HPDE6-E6E7 (cell line): ENCODE data around the gene SPRR2E.
"Not testable (repeated sequence)": the region's sequence is repeated elsewhere in the genome, so short reads cannot be mapped to it uniquely, and the experiment has no call there.

Experiments used
- DNase-seq: peaks from one replicate; pipeline ENCODE4 v3.0.0; 2011; ENCODE audit warnings: missing footprints; ENCODE audit errors: extremely low spot score

Gene SPRR2E

GRCh38 chr1:153094426-153094825, at the start of gene SPRR2E:
Gene SPRR2E, minus strand, starts transcription at chr1:153094526. Its CDS starts 775 bp downstream, at chr1:153093751.
- DNase-seq: no peak

DNA sequence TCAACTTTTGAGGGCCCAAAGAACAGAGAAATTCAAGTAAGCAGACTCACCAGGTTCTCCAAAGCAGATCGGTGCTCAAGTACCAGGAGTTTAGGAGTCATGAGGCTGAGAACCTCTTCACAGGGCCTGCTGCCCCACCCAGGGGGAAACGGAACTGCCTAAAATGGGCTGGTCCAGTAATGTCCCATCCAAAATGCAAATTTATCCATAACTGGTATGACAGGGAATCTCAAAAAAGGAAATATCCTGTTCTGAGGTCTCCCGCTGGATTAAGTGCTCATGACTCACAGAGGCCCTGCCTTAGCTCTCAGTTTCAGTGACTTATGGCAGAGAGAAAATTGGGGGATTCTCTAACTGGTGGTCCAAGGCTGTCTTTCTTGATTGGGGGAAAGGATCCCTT, 47.1 kb upstream of the SPRR2E start:
- no peak for DNase-seq

DNA sequence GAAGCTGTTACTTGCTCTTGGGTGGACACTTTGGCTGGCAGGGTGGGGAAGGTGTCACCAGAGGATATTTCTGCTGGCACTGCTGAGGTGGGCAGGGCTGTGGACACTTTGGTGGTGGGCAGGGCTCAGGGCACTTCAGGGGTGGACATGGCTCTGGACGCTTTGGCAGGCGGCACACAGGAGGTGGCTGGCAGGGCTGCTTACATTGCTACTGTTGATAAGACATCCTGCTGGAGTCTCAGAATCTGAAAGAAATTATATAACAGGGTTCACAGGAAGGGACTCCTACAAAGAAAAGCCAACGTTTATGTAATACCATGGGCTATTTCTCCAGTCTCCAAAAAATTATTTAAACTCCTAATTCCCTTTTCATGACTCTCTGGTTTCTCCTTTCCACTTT, 46.2 kb upstream of the SPRR2E start:
- no peak for DNase-seq

DNA sequence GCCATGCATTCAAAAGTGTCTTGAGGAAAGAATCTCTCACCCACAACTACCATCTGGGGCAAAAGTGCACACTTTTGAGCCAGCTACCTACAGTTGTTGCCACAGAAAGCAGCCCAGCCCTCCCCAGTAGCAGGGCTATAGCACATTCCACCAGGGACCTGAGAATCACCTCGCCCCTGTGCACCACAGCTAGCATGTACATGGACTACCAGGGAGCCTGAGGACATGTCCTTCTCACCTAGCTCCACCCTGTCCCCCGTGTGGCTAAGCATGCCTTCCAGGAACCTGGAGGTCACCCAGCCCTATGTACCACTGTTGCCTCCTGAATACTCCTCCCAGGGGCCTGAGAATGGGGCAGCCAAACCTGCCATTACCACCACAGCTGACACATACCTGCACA, 39.4 kb upstream of the SPRR2E start:
- DNase-seq: no peak

- DNase-seq: no peak
Measured at GRCh38 chr1:153133267-153133666, 38.9 kb upstream of the SPRR2E start.

- not testable (repeated sequence) for DNase-seq
Measured at GRCh38 chr1:153128688-153129087, 34.4 kb upstream of the SPRR2E start.

DNA sequence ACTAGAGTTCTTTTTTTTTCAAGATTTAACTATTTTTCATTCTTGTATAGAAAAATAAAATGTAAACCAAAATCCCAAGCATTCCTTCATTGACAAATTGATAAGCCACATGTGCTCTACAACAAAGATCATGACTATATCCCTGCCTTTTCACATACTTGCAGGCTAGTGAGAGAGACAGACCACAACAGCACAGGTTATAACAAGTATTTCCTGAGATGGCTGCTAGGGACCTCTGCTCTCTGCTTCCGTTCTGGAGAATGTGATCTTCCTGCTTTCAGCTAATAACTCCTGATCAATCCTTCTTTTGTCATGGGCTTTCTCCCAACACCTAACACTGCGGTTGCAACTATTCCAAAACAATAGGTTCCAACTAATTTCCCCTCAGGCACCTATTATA, 33.0 kb upstream of the SPRR2E start:
- DNase-seq: no peak

- no peak for DNase-seq
Measured at GRCh38 chr1:153125536-153125935, 31.2 kb upstream of the SPRR2E start.

DNA sequence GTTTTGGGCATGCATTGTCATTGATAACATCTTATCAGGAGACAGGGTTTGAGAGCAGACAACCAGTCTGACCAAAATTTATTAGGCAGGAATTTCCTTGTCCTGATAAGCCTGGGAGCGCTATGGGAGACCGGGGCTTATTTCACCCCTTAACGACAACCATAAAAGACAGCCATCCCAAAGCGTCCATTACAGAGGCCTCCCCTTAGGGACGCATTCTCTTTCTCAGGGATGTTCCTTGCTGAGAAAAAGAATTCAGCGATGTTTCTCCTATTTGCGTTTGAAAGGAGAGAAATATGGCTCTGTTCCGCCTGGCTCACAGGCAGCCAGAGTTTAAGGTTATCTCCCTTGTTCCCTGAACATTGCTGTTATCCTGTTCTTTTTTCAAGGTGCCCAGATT, 29.5 kb upstream of the SPRR2E start:
- not testable (repeated sequence) for DNase-seq

- DNase-seq: peak; percentile 87
Measured at GRCh38 chr1:153122831-153123421, 28.6 kb upstream of the SPRR2E start.

DNA sequence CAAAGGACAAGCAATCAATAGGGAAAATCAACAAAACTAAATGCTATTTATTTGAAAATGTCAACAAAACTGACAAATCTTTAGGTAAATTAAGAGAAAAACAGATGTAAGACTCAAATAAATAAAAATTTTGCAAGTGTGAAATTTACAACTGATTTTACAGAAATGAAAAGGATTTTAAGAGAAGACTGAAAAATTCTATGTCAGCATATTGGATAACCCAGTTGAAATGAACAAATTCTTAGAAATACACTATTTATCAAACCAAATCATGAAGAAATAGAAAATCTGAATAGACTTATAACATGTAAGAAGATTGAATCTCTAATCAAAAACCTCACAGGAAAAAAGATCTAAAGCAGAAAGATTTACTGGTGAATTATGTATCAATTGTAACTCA, 26.6 kb upstream of the SPRR2E start:
- DNase-seq: no peak

- no peak for DNase-seq
Measured at GRCh38 chr1:153119491-153119971, 25.2 kb upstream of the SPRR2E start.

DNA sequence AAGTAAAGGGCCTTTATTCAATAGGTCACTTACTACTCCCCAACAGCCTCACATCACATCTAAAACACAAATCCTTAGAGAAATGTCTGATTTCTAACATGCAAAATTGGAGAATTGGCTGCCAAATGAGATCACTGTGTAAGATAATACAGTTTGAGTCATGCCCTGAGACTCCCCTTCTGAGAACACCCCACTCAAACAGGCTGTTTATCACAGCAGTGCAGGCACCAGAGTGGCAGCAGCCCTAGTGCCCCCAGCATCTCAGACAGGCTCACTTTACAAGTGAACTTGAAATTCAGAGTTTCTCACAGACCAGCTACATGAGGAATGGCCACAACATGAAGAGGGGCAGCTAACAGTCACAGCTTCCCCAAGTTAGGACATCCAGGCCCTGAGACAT, 20.9 kb upstream of the SPRR2E start:
- DNase-seq: not testable (repeated sequence)

GRCh38 chr1:153113416-153113815, 19.1 kb upstream of the SPRR2E start, which contains the start of gene SPRR2F:
Gene SPRR2F, minus strand, starts transcription at chr1:153113516. Its CDS starts 783 bp downstream, at chr1:153112733.
- DNase-seq: no peak

DNA sequence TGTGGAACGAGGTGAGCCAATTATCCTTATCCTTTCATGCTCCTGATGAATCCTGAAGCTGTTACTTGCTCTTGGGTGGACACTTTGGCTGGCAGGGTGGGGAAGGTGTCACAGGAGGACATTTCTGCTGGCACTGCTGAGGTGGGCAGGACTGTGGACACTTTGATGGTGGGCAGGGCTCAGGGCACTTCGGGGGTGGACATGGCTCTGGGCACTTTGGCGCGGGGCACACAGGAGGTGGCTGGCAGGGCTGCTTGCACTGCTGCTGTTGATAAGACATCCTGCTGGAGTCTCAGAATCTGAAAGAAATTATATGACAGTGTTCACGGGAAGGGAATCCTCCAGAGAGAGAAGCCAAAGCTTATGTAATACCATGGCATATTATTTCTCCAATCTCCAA, 18.1 kb upstream of the SPRR2E start:
- DNase-seq: not testable (repeated sequence)

- peak; percentile 10 for DNase-seq
Measured at GRCh38 chr1:153100245-153100644, 5.9 kb upstream of the SPRR2E start.

- DNase-seq: no peak
Measured at GRCh38 chr1:153099461-153100045, 5.2 kb upstream of the SPRR2E start.

GRCh38 chr1:153095764-153096163, 1.4 kb upstream of the SPRR2E start:
- DNase-seq: no peak

- no peak for DNase-seq
Measured at GRCh38 chr1:153087652-153088051, 6.7 kb downstream of the SPRR2E start.

DNA sequence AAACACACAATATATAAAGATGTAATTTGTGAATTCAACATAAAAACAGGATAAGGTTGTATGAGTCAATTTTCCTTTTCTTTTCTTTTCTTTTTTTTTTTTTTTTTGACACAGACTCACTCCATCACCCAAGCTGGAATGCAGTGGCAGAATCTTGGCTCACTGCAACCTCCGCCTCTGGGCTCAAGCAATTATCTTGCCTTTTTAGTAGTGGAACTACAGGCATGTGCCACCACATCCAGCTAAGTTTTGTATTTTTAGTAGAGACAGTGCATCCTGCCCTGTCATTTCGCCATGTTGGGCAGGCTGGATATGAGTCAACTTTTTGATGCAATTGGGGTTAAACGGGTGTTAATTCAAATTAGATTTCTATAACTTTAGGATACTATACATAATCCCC, 12.6 kb downstream of the SPRR2E start:
- no peak for DNase-seq

GRCh38 chr1:153072806-153073726, 21.3 kb downstream of the SPRR2E start:
- DNase-seq: no peak

DNA sequence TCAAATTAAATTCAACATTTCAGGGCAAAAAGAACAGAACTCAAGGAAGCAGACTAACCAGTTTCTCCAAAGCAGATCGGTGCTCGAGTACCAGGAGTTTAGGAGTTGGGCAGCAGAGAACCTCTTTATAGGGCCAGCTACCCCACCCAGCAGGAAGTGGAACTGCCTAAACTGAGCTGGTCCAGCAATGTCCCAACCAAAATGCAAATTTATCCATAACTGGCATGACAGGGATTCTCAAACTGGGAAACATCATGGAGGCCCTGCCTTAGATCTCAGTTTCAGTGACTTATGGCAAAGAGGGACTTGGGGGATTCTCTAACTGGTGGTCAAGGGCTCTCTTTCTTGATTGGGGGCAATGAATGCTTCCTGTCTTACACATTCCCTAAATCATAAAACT, 22.8 kb downstream of the SPRR2E start, which contains the start of gene SPRR2B:
SPRR2B (minus strand) TSS at position 101 of the 400 bp plus-strand sequence. CDS start 772 bp downstream, outside the sequence.
- no peak for DNase-seq
